Measurements from ENCODE around the gene ELMO1. TPM values are rescaled to one million over a fixed set of nuclear protein-coding genes. Genes with fewer than 3 reads are reported as not detected.

The ELMO1 gene
- total RNA-seq, 1 donor from 2014 or later = 66.1 TPM

GRCh38 chr7:37493810-37494209 is 45.1 kb upstream of the ELMO1 start:
- Mint-ChIP-seq H3K9me3 (ENCODE audit: low read depth) (no peaks in the 10 kb centered on the region), H3K4me1 (ENCODE audit: low read depth) (no peaks in the 10 kb centered on the region), H3K27ac (no peak overlapping the region), H3K4me3 (ENCODE audit: low read depth) (no peak overlapping the region), H3K27me3 (no peaks in the 10 kb centered on the region), H3K36me3 (ENCODE audit: insufficient read depth) (no peaks in the 10 kb centered on the region)
- TF ChIP-seq CTCF (IDR thresholded peaks at IDR 0.05; ENCODE audit: unreplicated experiment) = no peak
- no peak for DNase-seq (ENCODE audit: low spot score, unreplicated experiment)

DNA sequence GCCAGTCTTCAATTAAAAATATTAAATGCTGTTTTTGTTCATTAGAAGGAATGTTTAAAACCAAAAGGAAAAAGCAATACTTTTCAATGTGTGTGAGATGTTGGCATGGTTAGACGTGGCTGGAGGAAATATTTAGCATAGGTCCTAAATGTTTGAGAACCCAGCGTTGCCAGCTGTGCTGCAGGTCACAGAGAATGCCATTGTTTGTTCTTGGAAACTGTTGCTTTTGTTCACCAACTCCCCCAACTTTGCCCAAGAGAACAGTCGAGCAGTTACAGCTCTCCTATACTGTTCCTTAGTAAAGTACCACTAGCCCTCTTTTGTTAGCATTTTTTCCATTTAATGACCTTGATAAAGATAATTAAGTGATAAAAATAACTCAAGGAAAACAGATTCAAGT is 44.5 kb upstream of the ELMO1 start:
- no peaks in the 10 kb centered on the region for H3K4me1 Mint-ChIP-seq (ENCODE audit: low read depth)
- no peaks in the 10 kb centered on the region for H3K27me3 Mint-ChIP-seq
- no peaks in the 10 kb centered on the region for H3K36me3 Mint-ChIP-seq (ENCODE audit: insufficient read depth)
- H3K27ac Mint-ChIP-seq = no peak overlapping the region
- H3K4me3 Mint-ChIP-seq (ENCODE audit: low read depth) = no peak overlapping the region
- H3K9me3 Mint-ChIP-seq (ENCODE audit: low read depth) = peaks cover 4% of the 10 kb centered on the region
- no peak for DNase-seq (ENCODE audit: low spot score, unreplicated experiment)
- no peak for TF ChIP-seq CTCF (IDR thresholded peaks at IDR 0.05; ENCODE audit: unreplicated experiment)

GRCh38 chr7:37491919-37492694 is 43.4 kb upstream of the ELMO1 start:
- H3K27me3 Mint-ChIP-seq = no peaks in the 10 kb centered on the region
- peak; percentile 73 for TF ChIP-seq CTCF (IDR thresholded peaks at IDR 0.05; ENCODE audit: unreplicated experiment)
- peak; percentile 51 for DNase-seq (ENCODE audit: low spot score, unreplicated experiment)
- H3K27ac Mint-ChIP-seq = no peak overlapping the region
- peaks cover 5% of the 10 kb centered on the region for H3K9me3 Mint-ChIP-seq (ENCODE audit: low read depth)
- H3K36me3 Mint-ChIP-seq (ENCODE audit: insufficient read depth) = no peaks in the 10 kb centered on the region
- H3K4me3 Mint-ChIP-seq (ENCODE audit: low read depth) = peak overlapping the region; percentile 48
- no peaks in the 10 kb centered on the region for H3K4me1 Mint-ChIP-seq (ENCODE audit: low read depth)

DNA sequence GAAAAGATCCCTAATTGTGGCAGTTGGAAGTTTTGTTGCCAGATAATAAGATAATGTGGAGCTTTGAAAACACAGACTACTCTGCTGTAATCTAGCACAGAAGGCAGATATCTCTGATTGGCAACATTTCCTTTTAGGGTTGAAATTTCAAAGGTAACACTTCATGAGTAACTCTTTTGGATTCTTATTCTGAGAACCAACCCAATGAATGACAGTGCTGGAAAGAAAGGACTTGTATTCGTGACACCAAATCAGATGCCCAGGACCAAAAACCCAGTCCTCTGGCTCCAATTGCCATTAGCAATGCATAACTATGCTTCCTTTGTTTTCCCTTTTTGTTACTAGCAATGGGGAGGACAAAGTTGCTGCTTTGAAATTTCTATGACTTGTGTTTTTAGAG is 41.0 kb upstream of the ELMO1 start:
- Mint-ChIP-seq H3K4me1 (ENCODE audit: low read depth) (no peaks in the 10 kb centered on the region), H3K36me3 (ENCODE audit: insufficient read depth) (no peaks in the 10 kb centered on the region), H3K9me3 (ENCODE audit: low read depth) (peaks cover 5% of the 10 kb centered on the region), H3K27ac (no peak overlapping the region), H3K4me3 (ENCODE audit: low read depth) (no peak overlapping the region), H3K27me3 (no peaks in the 10 kb centered on the region)
- no peak for TF ChIP-seq CTCF (IDR thresholded peaks at IDR 0.05; ENCODE audit: unreplicated experiment)
- DNase-seq (ENCODE audit: low spot score, unreplicated experiment) = no peak

DNA sequence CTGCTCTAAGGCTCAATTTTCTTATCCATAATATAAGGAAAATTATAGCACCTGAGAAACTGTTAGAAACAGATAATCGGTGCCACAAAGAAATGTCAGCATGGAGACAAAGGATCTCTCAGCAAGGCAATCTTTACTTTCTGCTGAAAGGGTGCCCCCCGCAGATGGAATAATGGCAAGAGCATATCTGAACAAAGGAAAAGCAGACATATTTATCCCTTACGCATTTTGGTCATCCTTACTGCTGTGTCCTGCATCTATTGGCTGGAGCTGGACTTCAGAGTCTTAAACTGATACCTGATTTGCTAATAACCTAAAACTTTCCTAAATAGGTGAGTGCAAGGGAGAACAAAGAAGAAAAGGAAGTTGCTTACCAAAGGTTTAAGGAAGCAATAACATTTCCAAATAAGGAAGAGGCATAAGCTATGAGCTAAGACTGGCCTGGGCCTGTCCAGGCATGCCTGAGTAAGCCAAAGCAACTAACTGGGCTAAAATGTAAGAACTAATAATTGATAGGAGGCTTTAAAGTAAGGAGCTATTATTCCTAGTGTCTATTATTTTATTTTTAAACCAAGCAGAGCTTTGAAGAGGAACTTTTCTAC is 39.6 kb upstream of the ELMO1 start:
- Mint-ChIP-seq H3K27me3 (no peaks in the 10 kb centered on the region), H3K36me3 (ENCODE audit: insufficient read depth) (no peaks in the 10 kb centered on the region), H3K4me3 (ENCODE audit: low read depth) (no peak overlapping the region), H3K4me1 (ENCODE audit: low read depth) (peaks cover 1% of the 10 kb centered on the region), H3K27ac (no peak overlapping the region), H3K9me3 (ENCODE audit: low read depth) (peaks cover 5% of the 10 kb centered on the region)
- TF ChIP-seq CTCF (IDR thresholded peaks at IDR 0.05; ENCODE audit: unreplicated experiment) = no peak
- no peak for DNase-seq (ENCODE audit: low spot score, unreplicated experiment)
